ENCODE measurements around the gene ZNF277.

DNA sequence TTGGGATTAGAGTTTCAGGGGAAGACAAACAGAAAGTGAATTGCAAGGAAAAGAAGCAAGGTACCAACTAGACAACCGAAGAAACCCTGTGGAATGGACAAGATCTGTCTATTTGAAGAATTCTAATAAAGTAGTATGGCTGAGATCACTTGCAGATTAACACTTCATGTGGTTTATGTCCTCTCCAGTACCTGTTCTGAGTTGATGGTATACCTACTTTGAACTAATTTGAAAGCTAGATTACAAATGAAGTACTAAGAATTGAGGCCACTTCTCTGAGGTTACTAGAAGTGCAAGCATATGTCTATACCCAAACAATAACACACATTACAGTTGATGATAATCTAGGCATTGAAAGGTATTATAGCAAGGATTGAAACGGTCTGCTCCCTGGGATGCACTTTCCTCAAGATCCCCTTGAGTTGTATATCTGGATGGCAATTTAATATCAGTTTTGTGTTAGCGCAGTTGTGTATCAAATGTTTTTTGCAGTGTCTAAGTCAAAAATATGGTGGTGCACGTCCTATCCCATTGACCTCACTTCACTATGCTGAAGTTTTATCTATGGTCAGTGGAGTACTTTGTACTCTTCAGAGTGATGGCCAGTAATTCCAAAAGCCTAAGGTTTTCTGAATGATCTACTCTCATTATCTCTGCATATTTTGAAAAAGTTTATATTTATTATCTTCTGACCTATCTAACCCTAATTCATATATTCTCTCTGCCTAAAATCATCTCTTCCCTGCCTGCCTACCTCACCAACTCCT, 25.9 kb downstream of the ZNF277 start:
- TF ChIP-seq CTCF (IDR thresholded peaks at IDR 0.05) (no peak), SIN3A (IDR thresholded peaks at IDR 0.05; ENCODE audit: borderline replicate concordance, insufficient read depth, low read depth, low read length) (no peak)
- TF ChIP-seq, protein P1, sequence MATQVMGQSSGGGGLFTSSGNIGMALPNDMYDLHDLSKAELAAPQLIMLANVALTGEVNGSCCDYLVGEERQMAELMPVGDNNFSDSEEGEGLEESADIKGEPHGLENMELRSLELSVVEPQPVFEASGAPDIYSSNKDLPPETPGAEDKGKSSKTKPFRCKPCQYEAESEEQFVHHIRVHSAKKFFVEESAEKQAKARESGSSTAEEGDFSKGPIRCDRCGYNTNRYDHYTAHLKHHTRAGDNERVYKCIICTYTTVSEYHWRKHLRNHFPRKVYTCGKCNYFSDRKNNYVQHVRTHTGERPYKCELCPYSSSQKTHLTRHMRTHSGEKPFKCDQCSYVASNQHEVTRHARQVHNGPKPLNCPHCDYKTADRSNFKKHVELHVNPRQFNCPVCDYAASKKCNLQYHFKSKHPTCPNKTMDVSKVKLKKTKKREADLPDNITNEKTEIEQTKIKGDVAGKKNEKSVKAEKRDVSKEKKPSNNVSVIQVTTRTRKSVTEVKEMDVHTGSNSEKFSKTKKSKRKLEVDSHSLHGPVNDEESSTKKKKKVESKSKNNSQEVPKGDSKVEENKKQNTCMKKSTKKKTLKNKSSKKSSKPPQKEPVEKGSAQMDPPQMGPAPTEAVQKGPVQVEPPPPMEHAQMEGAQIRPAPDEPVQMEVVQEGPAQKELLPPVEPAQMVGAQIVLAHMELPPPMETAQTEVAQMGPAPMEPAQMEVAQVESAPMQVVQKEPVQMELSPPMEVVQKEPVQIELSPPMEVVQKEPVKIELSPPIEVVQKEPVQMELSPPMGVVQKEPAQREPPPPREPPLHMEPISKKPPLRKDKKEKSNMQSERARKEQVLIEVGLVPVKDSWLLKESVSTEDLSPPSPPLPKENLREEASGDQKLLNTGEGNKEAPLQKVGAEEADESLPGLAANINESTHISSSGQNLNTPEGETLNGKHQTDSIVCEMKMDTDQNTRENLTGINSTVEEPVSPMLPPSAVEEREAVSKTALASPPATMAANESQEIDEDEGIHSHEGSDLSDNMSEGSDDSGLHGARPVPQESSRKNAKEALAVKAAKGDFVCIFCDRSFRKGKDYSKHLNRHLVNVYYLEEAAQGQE (IDR thresholded peaks at IDR 0.05; ENCODE audit: insufficient read depth in 1 of 2, low read depth in 2 of 2, low read length in 1 of 2), result no peak
